Neural progenitor cell (in vitro differentiated cells): Measurements from ENCODE around the gene PRDX2.

Experiments used
- EZH2 ChIP-seq: fragments of 200-600 bp; sonication (generic); IDR thresholded peaks from 2 replicates; pipeline ENCODE4 v1.6.1; 2017; ENCODE audit warnings: antibody characterized with exemption, mild to moderate bottlenecking, moderate library complexity
- TF ChIP-seq, protein P1 (sequence below): fragments of 200-600 bp; sonication (generic); IDR thresholded peaks from 2 replicates; pipeline ENCODE4 v1.5.1; 2017; ENCODE audit warnings: antibody characterized with exemption, mild to moderate bottlenecking

- TF ChIP-seq, protein P1, sequence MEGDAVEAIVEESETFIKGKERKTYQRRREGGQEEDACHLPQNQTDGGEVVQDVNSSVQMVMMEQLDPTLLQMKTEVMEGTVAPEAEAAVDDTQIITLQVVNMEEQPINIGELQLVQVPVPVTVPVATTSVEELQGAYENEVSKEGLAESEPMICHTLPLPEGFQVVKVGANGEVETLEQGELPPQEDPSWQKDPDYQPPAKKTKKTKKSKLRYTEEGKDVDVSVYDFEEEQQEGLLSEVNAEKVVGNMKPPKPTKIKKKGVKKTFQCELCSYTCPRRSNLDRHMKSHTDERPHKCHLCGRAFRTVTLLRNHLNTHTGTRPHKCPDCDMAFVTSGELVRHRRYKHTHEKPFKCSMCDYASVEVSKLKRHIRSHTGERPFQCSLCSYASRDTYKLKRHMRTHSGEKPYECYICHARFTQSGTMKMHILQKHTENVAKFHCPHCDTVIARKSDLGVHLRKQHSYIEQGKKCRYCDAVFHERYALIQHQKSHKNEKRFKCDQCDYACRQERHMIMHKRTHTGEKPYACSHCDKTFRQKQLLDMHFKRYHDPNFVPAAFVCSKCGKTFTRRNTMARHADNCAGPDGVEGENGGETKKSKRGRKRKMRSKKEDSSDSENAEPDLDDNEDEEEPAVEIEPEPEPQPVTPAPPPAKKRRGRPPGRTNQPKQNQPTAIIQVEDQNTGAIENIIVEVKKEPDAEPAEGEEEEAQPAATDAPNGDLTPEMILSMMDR: no peak
- TF ChIP-seq EZH2: no peak
Measured at GRCh38 chr19:12786952-12787351, 14.6 kb downstream of the PRDX2 start.
